Mammary epithelial cell (primary cell): ENCODE measurements around the gene LSP1.

Source experiments
- EZH2 ChIP-seq: IDR thresholded peaks from 2 replicates; pipeline ENCODE4 v1.6.1; 2012; ENCODE audit warnings: low read length, inconsistent platforms, borderline replicate concordance
- TF ChIP-seq, protein P1 (sequence below), 2 donors: IDR thresholded peaks in 1 of 2; conservative IDR thresholded peaks in 1 of 2; 2 replicates each; pipeline ENCODE4 v1.5.1; 2011 to 2012; ENCODE audit warnings: inconsistent platforms in 2 of 2, low read length in 2 of 2, mild to moderate bottlenecking in 2 of 2, control low read depth in 1 of 2, low read depth in 1 of 2; ENCODE audit not compliant: insufficient read depth in 1 of 2; ENCODE audit errors: extremely low read depth in 1 of 2

DNA sequence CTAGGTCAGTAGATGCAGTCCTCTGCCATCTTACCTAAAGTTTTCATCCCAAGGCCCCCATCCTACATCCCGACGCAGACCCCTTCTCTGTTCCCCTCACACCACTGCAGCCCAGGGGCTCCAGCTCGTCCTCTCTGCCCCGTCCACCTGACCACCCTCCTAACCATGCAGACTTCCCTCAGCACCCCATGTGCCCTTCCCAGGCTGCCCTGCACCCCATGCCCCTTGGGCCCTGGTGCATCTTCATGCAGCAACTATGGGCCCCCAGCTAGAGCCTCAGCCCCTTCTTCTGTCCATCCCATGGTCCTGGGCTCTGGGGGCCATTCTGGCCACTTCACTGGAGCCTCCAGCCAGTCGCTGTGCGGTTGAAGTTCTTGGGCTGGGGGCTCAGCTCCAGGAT, 35.9 kb downstream of the LSP1 start:
- TF ChIP-seq, protein P1, sequence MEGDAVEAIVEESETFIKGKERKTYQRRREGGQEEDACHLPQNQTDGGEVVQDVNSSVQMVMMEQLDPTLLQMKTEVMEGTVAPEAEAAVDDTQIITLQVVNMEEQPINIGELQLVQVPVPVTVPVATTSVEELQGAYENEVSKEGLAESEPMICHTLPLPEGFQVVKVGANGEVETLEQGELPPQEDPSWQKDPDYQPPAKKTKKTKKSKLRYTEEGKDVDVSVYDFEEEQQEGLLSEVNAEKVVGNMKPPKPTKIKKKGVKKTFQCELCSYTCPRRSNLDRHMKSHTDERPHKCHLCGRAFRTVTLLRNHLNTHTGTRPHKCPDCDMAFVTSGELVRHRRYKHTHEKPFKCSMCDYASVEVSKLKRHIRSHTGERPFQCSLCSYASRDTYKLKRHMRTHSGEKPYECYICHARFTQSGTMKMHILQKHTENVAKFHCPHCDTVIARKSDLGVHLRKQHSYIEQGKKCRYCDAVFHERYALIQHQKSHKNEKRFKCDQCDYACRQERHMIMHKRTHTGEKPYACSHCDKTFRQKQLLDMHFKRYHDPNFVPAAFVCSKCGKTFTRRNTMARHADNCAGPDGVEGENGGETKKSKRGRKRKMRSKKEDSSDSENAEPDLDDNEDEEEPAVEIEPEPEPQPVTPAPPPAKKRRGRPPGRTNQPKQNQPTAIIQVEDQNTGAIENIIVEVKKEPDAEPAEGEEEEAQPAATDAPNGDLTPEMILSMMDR (conservative IDR thresholded peaks at IDR 0.05 in 1 of 2, IDR thresholded peaks at IDR 0.05 in 1 of 2; ENCODE audit: extremely low read depth in 1 of 2, insufficient read depth in 1 of 2, low read depth in 1 of 2, low read length in 2 of 2), result no peak
- no peak for TF ChIP-seq EZH2
